GM18868 (cell line): ENCODE data around the gene TFAP2B.

ENCODE experiments used
- ATAC-seq: cut with Tn5 transposase; IDR thresholded peaks from one replicate; pipeline ENCODE4 v1.9.1; 2021; ENCODE audit warnings: mild to moderate bottlenecking, moderate library complexity; ENCODE audit not compliant: unreplicated experiment

Gene TFAP2B

DNA sequence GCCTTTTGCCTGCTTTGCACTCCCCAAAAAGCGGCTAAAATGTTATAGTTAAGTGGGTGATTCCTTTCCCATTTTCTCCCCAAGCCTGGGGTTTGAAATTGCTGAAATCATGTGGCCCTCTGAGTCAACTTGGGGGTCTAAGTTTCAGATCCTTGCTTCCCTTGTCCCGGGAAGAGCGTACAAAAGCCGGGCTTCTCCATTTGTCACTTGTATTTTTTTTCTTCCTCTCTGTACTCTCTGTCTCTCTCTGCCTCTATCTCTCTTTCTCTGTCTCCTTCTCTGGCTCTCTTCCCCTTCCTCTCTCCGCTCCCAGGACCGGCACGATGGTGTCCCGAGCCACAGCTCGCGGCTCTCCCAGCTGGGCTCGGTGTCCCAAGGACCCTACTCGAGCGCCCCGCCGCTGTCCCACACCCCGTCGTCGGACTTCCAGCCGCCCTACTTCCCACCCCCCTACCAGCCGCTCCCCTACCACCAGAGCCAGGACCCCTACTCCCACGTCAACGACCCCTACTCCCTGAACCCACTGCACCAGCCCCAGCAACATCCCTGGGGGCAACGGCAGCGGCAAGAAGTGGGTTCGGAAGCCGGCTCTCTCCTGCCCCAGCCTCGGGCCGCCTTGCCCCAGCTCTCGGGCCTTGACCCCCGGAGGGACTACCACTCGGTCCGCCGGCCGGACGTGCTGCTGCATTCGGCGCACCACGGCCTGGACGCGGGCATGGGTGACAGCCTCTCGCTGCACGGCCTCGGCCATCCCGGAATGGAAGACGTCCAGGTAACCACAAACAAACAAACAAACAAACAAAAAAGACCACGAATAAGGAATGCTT, 4.6 kb downstream of the TFAP2B start:
- no peak for ATAC-seq

DNA sequence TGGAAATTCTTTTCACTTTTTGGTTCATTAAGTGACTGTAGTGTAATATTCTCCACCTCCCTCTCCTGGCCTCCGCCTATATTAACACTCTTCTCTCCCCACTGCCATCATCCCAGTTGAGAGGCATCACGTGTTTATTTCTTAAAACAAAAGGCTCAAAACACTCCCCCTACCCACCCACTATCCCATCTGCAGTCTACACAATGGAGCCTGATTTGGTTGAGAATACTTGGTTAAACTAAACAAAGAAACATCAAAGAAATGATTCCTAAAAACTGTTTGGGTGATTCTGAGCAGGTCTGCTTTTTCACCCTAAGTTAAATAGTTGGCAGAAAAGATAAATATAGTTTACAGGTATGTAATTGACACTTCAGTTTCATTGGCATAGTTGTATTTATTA, 5.9 kb downstream of the TFAP2B start:
- ATAC-seq: no peak

DNA sequence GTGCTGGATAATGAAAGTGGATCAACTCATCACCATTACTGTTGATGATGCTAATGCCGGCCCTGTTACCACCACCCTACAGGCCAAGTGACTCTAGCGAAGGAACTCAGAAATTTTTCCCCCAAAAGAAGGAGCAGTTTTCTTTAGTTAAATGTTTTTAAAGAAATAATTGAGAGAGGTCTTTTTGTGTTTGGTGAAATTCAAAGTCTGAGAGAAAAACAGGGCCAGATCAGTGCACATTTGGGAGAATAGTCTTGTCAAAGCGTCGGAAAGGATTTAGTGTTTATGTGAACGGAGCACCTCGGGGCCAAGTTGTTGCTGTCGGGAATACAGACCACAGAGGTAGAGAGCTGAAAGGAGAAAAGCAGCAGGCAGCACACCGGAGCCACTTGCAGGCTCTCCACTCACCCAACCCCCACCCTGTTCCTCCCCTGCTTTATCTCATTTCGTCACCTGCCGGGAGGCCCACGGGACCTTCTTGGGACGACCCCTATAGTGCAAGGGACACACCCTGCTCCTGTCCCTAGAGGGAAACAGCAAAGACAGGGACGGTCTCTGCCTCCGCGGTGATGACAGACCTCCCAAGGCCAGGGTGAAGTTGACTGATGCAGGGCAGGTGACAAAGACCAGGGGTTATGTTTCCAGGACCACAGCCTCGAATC, 6.8 kb downstream of the TFAP2B start:
- no peak for ATAC-seq

DNA sequence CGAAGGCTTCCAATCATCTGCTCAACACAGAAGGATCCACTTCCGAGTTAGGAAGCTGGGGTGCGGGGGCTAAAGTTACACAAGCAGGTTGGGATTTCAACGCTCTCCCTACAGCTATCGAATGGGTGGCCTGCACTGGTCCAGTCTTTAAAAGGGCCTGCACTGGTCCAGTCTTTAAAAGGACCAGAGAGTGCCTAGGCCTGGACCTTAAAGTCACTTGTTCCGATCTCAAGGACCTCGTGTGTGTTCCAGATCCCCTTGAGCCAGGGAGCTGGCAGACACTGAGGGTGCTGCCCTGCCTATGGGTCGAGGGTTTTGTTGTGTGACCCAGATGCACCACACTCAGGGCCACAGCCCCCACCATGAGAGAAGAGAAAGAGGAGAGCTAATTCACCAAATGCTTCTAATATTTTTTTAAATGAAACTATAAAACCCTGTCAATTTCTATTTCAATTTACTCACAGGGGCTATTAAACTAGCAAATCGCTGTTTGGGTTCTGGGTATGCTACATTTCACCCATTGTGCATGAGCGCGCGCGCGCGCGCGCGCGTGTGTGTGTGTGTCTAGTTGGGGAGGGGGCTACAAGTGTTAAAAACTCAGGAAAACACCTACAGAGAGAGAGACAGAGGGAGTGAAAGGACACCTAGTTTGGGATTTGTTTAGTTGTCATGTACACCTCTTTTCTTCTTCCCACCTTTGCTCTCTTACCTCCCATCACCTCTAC, 7.5 kb downstream of the TFAP2B start:
- no peak for ATAC-seq

DNA sequence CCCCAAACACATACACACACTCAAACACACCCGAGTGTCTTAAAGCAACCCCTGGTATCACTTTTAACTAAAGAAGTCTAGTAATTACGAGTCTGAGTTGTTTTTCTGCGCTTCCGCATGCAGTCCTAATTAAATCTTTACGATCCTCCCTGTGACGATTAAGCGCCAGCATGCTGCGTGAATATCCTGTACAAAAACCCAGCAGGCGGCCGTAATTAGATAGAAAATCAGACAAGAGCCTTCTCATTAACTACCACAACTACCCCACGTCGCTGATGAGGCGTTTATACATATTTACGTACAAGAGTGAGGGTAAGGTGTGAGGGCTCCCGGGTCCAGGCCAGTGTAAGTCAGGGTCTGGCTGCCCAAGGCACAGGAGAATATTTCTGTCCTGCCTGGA, 8.1 kb downstream of the TFAP2B start:
- ATAC-seq: no peak

DNA sequence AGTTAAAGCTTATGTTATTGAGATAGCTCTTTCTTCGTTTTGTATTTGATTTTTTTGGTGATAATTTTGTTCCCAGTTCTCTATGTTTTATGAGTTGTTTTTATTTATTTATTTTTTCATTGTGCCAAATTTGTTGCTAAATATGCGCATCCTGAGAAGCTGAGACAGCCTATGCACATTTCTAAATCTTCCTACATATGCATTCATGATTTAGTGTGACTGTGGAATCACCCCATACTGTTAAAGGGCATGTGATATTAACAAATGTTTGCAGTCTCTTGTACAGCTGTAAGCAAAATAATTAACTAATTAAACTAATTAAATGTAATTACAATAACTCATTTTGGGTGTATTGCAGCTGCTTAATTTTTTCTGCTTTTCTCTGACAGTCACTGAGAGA, 10.4 kb downstream of the TFAP2B start:
- no peak for ATAC-seq

DNA sequence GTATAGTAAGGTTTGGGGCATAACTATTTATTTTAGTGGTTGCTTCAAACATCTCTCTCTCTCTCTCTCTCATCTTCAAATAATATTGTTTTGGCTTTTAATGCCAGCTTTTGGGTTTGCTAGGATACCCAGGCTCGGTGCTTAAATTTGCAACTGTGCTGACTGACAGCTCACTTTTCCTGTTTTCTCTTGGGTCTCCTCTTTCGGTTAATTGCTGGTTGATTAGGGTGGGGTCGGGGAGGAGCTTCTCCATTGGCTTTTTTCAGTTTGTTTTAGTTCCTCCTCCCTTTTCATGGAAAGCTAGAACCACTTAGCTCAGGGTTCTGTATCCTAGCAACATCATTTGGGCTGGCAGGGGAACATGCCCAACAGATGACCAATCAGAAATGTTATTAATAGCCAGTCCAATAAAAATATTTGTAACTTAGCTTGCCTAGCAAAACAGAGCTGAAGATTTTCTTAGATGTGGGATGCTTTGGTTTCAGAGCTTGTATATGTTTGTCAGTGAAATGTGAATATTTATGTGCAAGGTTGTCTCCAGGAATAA, 11.3 kb downstream of the TFAP2B start:
- no peak for ATAC-seq

DNA sequence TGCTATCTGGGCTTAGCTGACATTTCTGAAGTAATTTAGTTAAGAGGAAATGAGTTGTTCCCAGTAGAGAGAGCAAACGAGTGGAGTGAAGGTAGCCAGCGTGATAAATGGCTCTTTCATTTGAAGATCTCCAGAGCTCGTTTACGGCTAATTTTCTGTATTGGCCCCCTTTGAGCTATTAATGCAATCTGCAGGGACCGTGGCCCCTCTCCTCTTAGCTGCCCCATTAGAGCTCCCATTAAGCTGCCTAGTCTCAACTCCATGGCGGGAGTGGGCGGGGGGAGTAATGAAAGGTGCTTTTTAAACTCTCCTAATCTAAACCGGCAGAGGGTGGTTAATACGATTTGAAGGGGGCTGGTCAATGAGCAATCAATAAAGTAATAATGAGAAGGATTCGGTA, 12.5 kb downstream of the TFAP2B start:
- no peak for ATAC-seq

DNA sequence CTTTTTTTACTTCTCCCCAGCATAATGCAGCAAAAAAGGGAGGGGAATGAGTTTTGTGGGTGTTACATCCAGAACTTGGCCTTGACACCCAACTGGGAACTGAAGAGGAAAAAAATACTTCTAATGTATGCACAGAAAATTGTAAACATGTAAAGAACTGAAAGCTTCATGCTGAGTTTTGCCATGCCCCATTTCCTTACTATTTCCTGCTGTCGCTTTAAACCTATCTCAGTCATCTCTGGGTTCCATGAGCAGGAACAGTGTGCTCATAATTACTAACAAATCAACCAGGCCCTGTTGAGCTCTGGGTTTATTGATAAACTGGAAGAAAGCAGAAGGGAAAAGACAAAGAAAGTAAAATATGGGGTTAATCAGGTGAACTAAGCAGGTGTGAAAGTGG, 14.2 kb downstream of the TFAP2B start:
- no peak for ATAC-seq

DNA sequence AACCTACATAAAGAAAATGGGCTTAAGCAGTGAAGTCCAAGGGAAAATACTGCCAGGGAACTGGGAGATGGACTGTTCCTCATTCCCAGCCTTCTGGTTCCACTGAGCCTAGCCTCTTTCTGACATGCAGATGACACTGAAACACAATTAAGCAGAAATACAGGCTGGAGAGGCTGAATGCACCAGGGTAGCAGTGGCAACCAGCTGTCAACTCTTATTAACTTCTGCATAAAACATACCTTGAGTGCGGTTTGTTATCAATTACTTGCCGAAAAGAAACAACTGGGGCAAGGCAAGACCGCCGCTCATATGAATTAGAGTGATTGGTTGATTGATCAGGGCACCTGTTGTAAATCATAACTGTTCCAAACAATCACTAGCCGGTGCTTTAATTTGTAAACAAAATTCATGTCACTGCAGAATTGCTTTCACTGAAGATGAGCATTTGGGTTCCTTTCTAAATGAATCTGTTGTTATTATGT, 16.3 kb downstream of the TFAP2B start:
- no peak for ATAC-seq

DNA sequence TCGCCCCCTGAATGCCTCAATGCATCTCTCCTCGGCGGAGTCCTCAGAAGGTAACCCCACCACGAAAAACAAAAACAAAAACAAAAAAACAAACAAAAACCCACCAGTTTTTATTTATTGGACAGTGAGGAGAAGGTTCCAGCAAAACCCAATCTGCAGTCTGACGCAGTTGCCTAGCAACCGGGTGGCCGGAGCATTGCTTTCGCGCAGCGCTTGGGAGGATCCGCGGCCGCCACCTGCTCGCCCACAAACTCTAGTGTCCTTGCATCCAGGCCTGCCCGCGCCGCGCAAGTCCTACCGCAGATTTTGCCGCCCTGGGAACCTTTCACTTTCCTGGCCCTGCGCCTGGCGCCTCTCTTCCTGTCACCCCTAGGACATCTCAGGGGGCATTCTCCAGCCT, 17.6 kb downstream of the TFAP2B start:
- no peak for ATAC-seq

DNA sequence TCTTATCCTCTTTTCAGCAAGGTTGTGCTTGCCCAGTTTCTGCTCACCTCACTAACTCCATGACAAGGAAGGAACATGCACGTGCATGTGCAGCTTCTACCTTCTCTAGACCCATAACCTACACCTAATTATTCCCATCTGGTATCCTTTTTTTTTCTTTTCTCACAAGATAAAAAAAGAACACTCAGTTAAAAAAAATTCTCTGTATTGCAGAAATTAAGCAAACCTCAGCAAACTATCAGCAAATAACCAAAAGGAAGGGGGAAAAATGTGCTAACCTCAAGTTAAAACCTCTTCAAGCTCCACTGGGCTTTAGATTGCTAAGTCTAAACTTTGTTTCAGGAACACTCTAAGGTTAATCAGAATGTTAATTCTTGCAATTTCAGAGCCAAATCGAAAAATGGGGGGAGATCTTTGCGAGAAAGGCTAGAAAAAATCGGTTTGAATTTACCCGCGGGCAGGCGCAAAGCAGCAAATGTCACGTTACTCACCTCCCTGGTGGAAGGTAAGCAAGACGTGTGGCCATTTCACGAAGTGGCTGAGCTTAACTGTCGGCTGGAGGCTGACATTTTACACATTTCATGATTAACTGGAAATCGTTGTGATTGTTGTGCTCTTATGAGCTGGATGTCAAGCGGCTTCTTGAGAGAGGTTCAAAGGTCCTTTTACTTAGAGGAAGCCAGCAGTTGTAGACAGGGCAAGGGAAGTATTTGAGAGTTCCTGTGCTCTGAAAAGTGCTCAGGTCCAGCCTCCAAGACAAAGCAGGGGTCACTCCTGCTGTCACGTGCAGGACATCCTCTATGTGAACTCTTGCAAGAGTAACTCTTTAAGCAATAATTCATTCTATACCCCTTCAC, 19.1 kb downstream of the TFAP2B start:
- ATAC-seq: no peak

DNA sequence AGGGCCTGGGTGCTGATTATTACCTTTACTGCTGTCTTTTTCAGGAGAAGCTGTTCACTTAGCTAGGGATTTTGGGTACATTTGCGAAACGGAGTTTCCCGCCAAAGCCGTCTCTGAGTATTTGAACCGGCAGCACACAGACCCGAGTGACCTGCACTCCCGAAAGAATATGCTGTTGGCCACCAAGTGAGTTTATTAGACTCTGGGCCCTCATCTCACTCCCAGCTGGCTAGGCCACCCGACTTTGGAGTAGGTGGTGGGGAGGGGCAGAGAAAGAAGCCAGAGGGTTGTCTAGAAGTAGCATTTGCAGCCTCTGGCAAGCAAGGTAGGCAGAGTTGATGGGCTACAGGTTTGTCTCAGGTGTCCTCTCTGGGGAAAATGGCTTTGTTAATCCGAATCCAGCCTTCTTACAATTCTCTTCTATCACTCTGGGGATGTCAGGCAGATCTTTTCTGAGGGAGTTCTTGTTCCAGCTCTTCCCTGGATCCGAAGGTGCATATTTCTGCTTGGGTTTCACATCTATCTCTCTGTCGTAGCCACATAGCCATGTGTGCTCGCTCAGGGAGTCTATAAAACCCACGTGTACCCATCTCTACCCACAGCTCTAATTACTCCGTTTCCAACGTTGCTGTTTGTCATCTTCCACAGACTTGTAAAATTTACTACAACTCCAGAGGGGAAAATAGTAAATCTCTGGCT, 21.6 kb downstream of the TFAP2B start:
- ATAC-seq: no peak

DNA sequence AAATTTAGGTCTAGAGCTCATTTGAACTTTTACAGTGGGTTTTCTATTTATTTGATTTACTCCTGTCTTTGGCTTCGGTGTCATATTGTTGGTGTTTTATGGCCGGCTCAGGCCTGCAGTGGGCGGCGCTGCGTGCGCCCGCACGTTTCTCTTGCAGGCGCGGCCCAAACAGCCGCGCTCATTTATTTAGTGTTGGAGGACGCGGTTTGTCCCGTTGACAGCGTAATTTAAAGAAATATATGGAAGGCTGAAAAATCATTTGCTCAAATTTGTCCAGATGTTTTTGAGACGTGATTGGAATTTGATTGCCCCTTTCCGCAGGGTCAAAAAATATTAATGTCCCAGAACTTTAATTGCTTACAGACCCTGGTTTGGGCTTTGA, 22.1 kb downstream of the TFAP2B start:
- no peak for ATAC-seq

DNA sequence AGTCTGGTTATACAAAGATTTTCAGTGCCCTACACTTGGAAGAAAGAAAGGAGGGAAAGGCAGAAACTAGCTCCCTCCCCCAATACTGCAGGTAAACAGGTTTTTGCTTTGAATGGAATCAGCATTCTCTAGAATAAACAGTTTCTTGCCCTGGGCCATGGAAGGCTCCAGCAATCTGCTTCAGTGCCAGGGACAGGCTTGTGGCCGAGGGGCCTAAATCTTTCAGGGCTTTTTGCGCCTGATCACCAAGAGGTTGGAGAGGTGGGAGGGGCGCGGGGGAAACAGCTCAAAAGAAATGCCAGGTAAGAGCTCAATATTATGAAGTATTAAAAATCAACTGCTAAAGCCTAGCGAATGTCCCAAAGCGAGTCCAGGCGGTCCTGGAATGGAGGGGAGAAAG, 23.8 kb downstream of the TFAP2B start:
- ATAC-seq: no peak

DNA sequence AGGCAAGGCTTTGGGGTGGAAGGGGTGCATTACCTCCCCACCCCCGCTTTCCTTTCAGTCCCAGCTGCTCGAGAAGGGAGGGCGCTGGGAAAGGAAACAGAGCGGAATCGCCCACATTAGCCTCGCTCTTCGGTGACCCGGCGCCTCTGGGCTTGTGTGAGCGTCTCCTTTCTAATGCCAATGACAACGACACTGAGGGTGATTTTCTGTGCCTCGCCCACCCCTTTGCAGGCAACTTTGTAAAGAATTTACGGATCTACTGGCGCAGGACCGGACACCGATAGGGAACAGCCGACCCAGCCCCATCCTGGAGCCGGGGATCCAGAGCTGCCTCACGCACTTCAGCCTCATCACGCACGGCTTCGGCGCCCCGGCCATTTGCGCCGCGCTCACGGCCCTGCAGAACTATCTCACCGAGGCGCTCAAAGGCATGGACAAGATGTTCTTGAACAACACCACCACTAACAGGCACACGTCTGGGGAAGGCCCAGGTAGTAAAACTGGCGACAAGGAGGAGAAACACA, 24.3 kb downstream of the TFAP2B start:
- no peak for ATAC-seq

DNA sequence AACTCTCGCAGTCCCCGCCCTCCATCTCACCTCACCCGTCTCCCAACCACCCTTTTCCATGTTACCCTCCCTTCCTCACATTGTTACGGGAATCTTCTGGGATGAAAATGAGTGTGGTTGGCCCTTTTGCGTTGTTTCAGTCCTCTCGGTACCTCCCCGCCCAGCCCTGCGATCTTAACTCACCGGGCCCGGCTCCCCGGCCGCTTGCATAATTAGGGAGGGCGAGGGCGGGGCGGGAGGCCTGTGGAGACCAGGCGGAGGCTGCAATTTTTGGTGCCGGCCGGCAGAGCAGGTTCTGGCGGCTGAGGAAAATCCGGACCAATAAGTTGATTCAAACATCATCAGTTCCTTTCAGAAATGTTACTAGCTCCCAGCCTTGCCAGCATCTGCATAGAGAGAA, 25.2 kb downstream of the TFAP2B start:
- ATAC-seq: no peak

DNA sequence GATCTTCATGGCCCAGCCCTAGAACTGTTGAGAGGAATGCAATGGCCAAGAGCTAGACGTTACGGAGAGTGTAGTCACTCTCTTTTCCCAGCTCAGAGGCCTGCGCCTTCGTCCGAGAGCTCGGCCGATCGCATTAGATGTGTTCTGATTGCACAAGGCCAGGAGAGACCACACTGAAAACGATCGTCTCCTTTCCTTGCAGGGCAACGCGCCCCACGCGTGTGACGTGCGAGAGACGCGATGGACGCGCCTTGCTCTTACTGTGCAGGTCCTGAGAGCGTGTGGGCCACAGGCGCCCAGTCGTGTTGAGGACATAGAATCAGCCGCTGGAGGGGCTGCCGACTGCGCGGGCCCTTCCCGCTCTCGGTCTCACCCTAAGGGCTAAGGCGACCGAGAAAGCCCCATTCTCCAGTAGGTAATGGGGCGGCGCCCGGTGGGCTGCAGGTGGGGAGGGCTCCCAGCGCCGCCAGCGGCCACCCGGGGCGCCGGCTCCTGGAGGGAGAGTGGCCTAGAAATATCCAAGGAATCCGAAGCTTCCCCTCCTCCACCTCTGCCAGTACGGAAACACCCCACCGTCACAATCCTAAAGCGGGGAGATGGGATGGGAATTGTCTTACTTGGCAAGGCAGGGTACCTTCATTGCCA, 26.9 kb downstream of the TFAP2B start:
- ATAC-seq: no peak

DNA sequence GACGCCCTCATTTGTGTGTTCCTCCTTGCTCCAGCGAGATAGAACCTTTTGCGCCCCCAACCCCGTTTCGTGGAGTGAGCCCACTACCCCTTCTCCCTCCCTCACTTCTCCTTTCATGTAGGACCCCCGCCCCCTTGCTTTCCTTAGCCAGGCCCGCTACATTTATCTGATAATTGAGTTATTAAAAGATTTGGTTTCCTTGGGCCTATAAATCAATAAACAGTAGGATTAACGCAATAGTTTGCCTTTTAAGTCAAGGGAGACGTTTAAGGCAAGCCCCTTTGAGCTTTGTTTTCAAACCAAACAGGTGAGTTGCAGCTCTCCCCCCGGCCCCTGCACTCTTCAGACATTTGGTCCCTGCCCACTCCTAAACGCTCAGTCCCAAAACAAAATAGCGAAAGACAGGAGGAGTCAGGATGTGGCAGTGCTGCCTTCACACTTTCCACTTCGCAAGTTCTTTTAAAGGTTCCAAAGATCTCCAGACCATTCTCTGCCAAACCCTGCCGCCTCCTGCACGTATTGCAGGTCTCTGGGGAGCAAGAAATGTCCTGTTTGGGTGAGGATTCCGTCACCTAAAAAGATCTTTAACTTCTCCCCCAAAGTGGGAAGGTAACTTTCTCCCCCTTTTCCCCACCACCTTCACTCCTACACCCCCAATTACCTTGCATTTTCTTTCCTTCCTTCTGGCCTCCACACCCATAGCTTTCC, 27.6 kb downstream of the TFAP2B start:
- ATAC-seq: no peak
